OCI-LY7 (cell line): ENCODE measurements around the gene SLC9A2. TPM values are rescaled to one million over a fixed set of nuclear protein-coding genes. Genes with fewer than 3 reads are reported as not detected.

Experiments
- BruUV-seq: library from RNA; stranded (reverse); fragments of 400-500 nt; replicated peaks from 2 replicates; lab custom pipeline; 2021; lab: Mats Ljungman, UMichigan
- CTCF ChIA-PET: fragments of 300-600 bp; sonication (Branson Sonifier 250); formaldehyde crosslinking; loops from one replicate; lab custom pipeline; 2022; ENCODE audit warnings: antibody characterized with exemption; ENCODE audit not compliant: unreplicated experiment; lab: Charles Lee
- POLR2A ChIA-PET: fragments of 300-600 bp; sonication (Branson Sonifier 250); formaldehyde crosslinking; loops from one replicate; lab custom pipeline; 2022; ENCODE audit warnings: antibody characterized with exemption; lab: Charles Lee
- DNase-seq: peaks from one replicate; pipeline ENCODE4 v3.0.0-alpha.2; 2015; ENCODE audit warnings: low spot score
- H2AFZ ChIP-seq: fragments of 200-600 bp; sonication (generic), shearing (Covaris generic); 2 replicates; pipeline ENCODE4 v1.6.1; 2014; ENCODE audit warnings: mild to moderate bottlenecking, antibody characterized with exemption, low read length, moderate library complexity
- H3K27ac ChIP-seq: fragments of 200-600 bp; sonication (generic); 2 replicates; pipeline ENCODE4 v1.5.1; 2014; ENCODE audit warnings: mixed run types, low read depth, mild to moderate bottlenecking, moderate library complexity, low read length, inconsistent platforms; ENCODE audit not compliant: poor library complexity, severe bottlenecking
- H3K36me3 ChIP-seq: fragments of 200-600 bp; sonication (generic); 2 replicates; pipeline ENCODE4 v1.6.1; 2014; ENCODE audit warnings: mild to moderate bottlenecking, antibody characterized with exemption, low read length, moderate library complexity, mixed read lengths; ENCODE audit not compliant: insufficient read depth
- H3K4me1 ChIP-seq: fragments of 200-600 bp; sonication (generic); 2 replicates; pipeline ENCODE4 v1.5.1; 2014; ENCODE audit warnings: mild to moderate bottlenecking, low read length; ENCODE audit not compliant: insufficient read depth, poor library complexity, severe bottlenecking
- H3K4me2 ChIP-seq: fragments of 200-600 bp; sonication (generic); 2 replicates; pipeline ENCODE4 v1.6.1; 2014; ENCODE audit warnings: mild to moderate bottlenecking, low read length
- H3K4me3 ChIP-seq: fragments of 200-600 bp; sonication (generic); 2 replicates; pipeline ENCODE4 v1.5.1; 2014; ENCODE audit warnings: mild to moderate bottlenecking, low read depth, low read length; ENCODE audit not compliant: poor library complexity, severe bottlenecking
- H3K79me2 ChIP-seq: fragments of 200-600 bp; sonication (generic); 2 replicates; pipeline ENCODE4 v1.6.1; 2016; ENCODE audit warnings: low read depth, mild to moderate bottlenecking, low read length, moderate library complexity, mixed read lengths; ENCODE audit not compliant: insufficient read depth
- H3K9me2 ChIP-seq: fragments of 200-600 bp; sonication (generic); 2 replicates; pipeline ENCODE4 v1.6.1; 2016; ENCODE audit warnings: mild to moderate bottlenecking, low read length, mixed read lengths; ENCODE audit not compliant: insufficient read depth
- H3K9me3 ChIP-seq: fragments of 200-600 bp; sonication (generic); 2 replicates; pipeline ENCODE4 v1.6.1; 2014; ENCODE audit warnings: mild to moderate bottlenecking, mixed run types, low read length, mixed read lengths
- H4K20me1 ChIP-seq: fragments of 200-600 bp; sonication (generic); 2 replicates; pipeline ENCODE4 v1.6.1; 2014; ENCODE audit warnings: mild to moderate bottlenecking, antibody characterized with exemption, low read length, moderate library complexity, mixed read lengths; ENCODE audit not compliant: insufficient read depth
- CTCF ChIP-seq: fragments of 200-600 bp; sonication (generic); conservative IDR thresholded peaks from 2 replicates; pipeline ENCODE4 v1.5.1; 2014; ENCODE audit warnings: mild to moderate bottlenecking, antibody characterized with exemption, low read length, moderate library complexity, mixed read lengths
- EZH2phosphoT487 ChIP-seq: fragments of 200-600 bp; sonication (generic); IDR thresholded peaks from 2 replicates; pipeline ENCODE4 v1.6.1; 2018; ENCODE audit warnings: low read depth, borderline replicate concordance, mild to moderate bottlenecking, mixed run types, antibody characterized with exemption, low read length, moderate library complexity, mixed read lengths
- intact Hi-C: fragments of 100-400 bp; cut with micrococcal nuclease; formaldehyde crosslinking; loops from one replicate; pipeline ENCODE4 v1.10.0; 2022; ENCODE audit not compliant: unreplicated experiment
- total RNA-seq, 2 experiments: library from RNA; depleted of rRNA in 1 of 2; stranded (reverse); fragments of >200 nt in 1 of 2; shearing (Covaris generic) in 1 of 2; gene quantifications; 2 replicates each; pipeline ENCODE4 v1.2.3, GENCODE V29; 2014 to 2022

Gene SLC9A2
- total RNA-seq, 2 experiments from 2014 or later: not detected

- H4K20me1 ChIP-seq: no peaks in the 10 kb centered on the region
- ChIA-PET CTCF (no interaction called here), POLR2A (no interaction called here)
- no peak for DNase-seq
- intact Hi-C loops: no loop called here
- no peak overlapping the region for H3K27ac ChIP-seq
- H3K4me1 ChIP-seq: no peaks in the 10 kb centered on the region
- H3K9me2 ChIP-seq: no peaks in the 10 kb centered on the region
- no peaks in the 10 kb centered on the region for H3K36me3 ChIP-seq
- H3K79me2 ChIP-seq: no peaks in the 10 kb centered on the region
- no peak overlapping the region for H3K4me2 ChIP-seq
- no peaks in the 10 kb centered on the region for H3K9me3 ChIP-seq
- BruUV-seq: no TSS peak
- no peak overlapping the region for H2AFZ ChIP-seq
- H3K4me3 ChIP-seq: no peak overlapping the region
- TF ChIP-seq CTCF (no peak), EZH2phosphoT487 (no peak)
Observed at GRCh38 chr2:102686479-102687439, 67.4 kb downstream of the SLC9A2 start.

GRCh38 chr2:102690012-102690411 lies 70.7 kb downstream of the SLC9A2 start:
- Histone ChIP-seq H3K36me3 (no peaks in the 10 kb centered on the region), H3K79me2 (no peaks in the 10 kb centered on the region), H3K4me3 (no peak overlapping the region), H3K9me3 (no peaks in the 10 kb centered on the region), H2AFZ (no peak overlapping the region), H3K9me2 (no peaks in the 10 kb centered on the region), H3K4me2 (no peak overlapping the region), H3K27ac (no peak overlapping the region), H4K20me1 (no peaks in the 10 kb centered on the region), H3K4me1 (no peaks in the 10 kb centered on the region)
- CTCF ChIA-PET: no interaction called here
- TF ChIP-seq EZH2phosphoT487: no peak
- TF ChIP-seq CTCF: no peak
- POLR2A ChIA-PET: no interaction called here
- intact Hi-C loops: no loop called here
- no peak for DNase-seq
- BruUV-seq: no TSS peak

- intact Hi-C loops: no loop called here
- TF ChIP-seq EZH2phosphoT487: no peak
- TF ChIP-seq CTCF: no peak
- no peak overlapping the region for H3K27ac ChIP-seq
- no peak for DNase-seq
- no peaks in the 10 kb centered on the region for H3K36me3 ChIP-seq
- H4K20me1 ChIP-seq: no peaks in the 10 kb centered on the region
- no peaks in the 10 kb centered on the region for H3K9me2 ChIP-seq
- H3K79me2 ChIP-seq: no peaks in the 10 kb centered on the region
- no peak overlapping the region for H3K4me2 ChIP-seq
- ChIA-PET POLR2A (no interaction called here), CTCF (no interaction called here)
- no peak overlapping the region for H2AFZ ChIP-seq
- no peaks in the 10 kb centered on the region for H3K9me3 ChIP-seq
- H3K4me3 ChIP-seq: no peak overlapping the region
- BruUV-seq: no TSS peak
- no peaks in the 10 kb centered on the region for H3K4me1 ChIP-seq
Observed at GRCh38 chr2:102696463-102696862, 77.1 kb downstream of the SLC9A2 start.
